ENCODE measurements around the gene JPT1.

DNA sequence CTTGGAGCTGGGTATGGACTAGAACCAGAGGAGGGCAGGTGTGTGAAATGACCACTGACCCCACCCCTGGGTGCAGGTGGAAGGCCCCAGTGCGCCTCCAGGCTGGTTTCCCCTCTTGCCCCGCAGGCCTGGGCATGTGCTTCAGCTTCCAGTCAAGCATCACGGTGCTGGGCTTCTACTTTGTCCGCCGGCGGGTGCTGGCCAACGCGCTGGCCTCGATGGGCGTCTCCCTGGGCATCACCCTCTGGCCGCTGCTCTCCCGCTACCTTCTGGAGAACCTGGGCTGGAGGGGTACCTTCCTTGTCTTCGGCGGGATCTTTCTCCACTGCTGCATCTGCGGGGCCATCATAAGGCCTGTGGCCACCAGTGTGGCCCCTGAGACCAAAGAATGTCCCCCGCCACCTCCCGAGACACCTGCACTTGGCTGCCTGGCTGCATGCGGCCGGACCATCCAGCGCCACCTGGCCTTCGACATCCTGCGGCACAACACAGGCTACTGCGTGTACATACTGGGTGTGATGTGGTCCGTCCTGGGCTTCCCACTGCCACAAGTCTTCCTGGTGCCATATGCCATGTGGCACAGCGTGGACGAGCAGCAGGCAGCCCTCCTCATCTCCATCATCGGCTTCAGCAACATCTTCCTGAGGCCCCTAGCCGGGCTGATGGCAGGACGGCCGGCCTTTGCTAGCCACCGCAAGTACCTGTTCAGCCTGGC is 54.3 kb downstream of the JPT1 start:
- TF ChIP-seq, protein P1, sequence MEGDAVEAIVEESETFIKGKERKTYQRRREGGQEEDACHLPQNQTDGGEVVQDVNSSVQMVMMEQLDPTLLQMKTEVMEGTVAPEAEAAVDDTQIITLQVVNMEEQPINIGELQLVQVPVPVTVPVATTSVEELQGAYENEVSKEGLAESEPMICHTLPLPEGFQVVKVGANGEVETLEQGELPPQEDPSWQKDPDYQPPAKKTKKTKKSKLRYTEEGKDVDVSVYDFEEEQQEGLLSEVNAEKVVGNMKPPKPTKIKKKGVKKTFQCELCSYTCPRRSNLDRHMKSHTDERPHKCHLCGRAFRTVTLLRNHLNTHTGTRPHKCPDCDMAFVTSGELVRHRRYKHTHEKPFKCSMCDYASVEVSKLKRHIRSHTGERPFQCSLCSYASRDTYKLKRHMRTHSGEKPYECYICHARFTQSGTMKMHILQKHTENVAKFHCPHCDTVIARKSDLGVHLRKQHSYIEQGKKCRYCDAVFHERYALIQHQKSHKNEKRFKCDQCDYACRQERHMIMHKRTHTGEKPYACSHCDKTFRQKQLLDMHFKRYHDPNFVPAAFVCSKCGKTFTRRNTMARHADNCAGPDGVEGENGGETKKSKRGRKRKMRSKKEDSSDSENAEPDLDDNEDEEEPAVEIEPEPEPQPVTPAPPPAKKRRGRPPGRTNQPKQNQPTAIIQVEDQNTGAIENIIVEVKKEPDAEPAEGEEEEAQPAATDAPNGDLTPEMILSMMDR (IDR thresholded peaks at IDR 0.05; ENCODE audit: insufficient read depth, low read depth, low read length), result no peak
- no peak for TF ChIP-seq EZH2 (IDR thresholded peaks at IDR 0.05; ENCODE audit: insufficient read depth, low read length)
